ENCODE measurements around the gene MTHFD1L.

- TF ChIP-seq CTCF (IDR thresholded peaks at IDR 0.05) (no peak), EZH2phosphoT487 (IDR thresholded peaks at IDR 0.05) (no peak), EZH2 (IDR thresholded peaks at IDR 0.05) (no peak)
These were observed 194.2 kb downstream of the MTHFD1L start for GRCh38 chr6:151059612-151060095.
